SU-DHL-6 (cell line): ENCODE results near the gene SPINK1.

Experiments used
- CTCF ChIP-seq: fragments of 200-600 bp; sonication (generic); IDR thresholded peaks from one replicate; pipeline ENCODE4 v1.5.1; 2017; ENCODE audit warnings: antibody characterized with exemption, mild to moderate bottlenecking, low read length, moderate library complexity; ENCODE audit not compliant: insufficient read depth, poor library complexity, severe bottlenecking
- EZH2phosphoT487 ChIP-seq: fragments of 200-600 bp; sonication (generic), shearing (Covaris generic); conservative IDR thresholded peaks from 2 replicates; pipeline ENCODE4 v1.6.1; 2018; ENCODE audit warnings: mild to moderate bottlenecking, antibody characterized with exemption, low read length, moderate library complexity, mixed read lengths

- TF ChIP-seq CTCF (no peak), EZH2phosphoT487 (no peak)
These were observed 20.9 kb upstream of the SPINK1 start for GRCh38 chr5:147852365-147852764.
